ENCODE results near the gene CGN.

The CGN gene

GRCh38 chr1:151478923-151479322 is 32.3 kb upstream of the CGN start:
- no peaks in the 10 kb centered on the region for H3K4me1 ChIP-seq (ENCODE audit: control insufficient read depth, insufficient read depth, low read length)
- no peak overlapping the region for H3K4me3 ChIP-seq (ENCODE audit: low read depth, low read length)
- CTCF ChIA-PET = interaction anchor here (0.7 kb wide), 1 partner anchor 358 kb away, joined by 3 read pairs; no protein-coding TSS in a partner anchor
- TF ChIP-seq ZNF747 (tag by site-specific recombination; IDR thresholded peaks at IDR 0.05) (no peak), ZXDB (tag by site-specific recombination; IDR thresholded peaks at IDR 0.05) (no peak), ZNF121 (tag by site-specific recombination; IDR thresholded peaks at IDR 0.05) (no peak), ZNF248 (tag by site-specific recombination; IDR thresholded peaks at IDR 0.05) (no peak), IKZF3 (tag by site-specific recombination; IDR thresholded peaks at IDR 0.05) (no peak), BCL11A (tag by site-specific recombination; IDR thresholded peaks at IDR 0.05; ENCODE audit: low read depth) (no peak), MEIS1 (CRISPR knock-in tag; IDR thresholded peaks at IDR 0.05; ENCODE audit: borderline replicate concordance) (no peak), ZNF433 (tag by site-specific recombination; IDR thresholded peaks at IDR 0.05; ENCODE audit: low read depth) (no peak), ZBTB48 (tag by site-specific recombination; IDR thresholded peaks at IDR 0.05) (no peak), ZNF26 (tag by site-specific recombination; IDR thresholded peaks at IDR 0.05) (no peak), PRDM10 (tag by site-specific recombination; IDR thresholded peaks at IDR 0.05) (no peak), ZSCAN23 (tag by site-specific recombination; IDR thresholded peaks at IDR 0.05) (no peak), KLF9 (tag by site-specific recombination; IDR thresholded peaks at IDR 0.05; ENCODE audit: low read depth) (no peak), ZFP3 (tag by site-specific recombination; IDR thresholded peaks at IDR 0.05; ENCODE audit: low read depth) (no peak)
- POLR2A ChIA-PET = interaction anchor here (1.3 kb wide), 1 partner anchor 32 kb away, joined by 6 read pairs; the partner anchor contains the start of gene CGN
- no peaks in the 10 kb centered on the region for H3K9me3 ChIP-seq (ENCODE audit: control insufficient read depth, insufficient read depth, low read depth, low read length)
- H3K36me3 ChIP-seq (ENCODE audit: control insufficient read depth in 2 of 2, insufficient read depth in 1 of 2, low read length in 2 of 2) = no peaks in the 10 kb centered on the region
- no peak overlapping the region for H3K27ac ChIP-seq (ENCODE audit: extremely low read depth, low read depth, low read length)

- ChIA-PET POLR2A (interaction anchor here (1.3 kb wide), 1 partner anchor 32 kb away, joined by 6 read pairs; the partner anchor contains the start of gene CGN), CTCF (interaction anchor here (0.6 to 0.7 kb wide), 2 partner anchors 357 to 1438 kb away, joined by 3 read pairs; no protein-coding TSS in a partner anchor)
- no peaks in the 10 kb centered on the region for H3K9me3 ChIP-seq (ENCODE audit: control insufficient read depth, insufficient read depth, low read depth, low read length)
- no peaks in the 10 kb centered on the region for H3K36me3 ChIP-seq (ENCODE audit: control insufficient read depth in 2 of 2, insufficient read depth in 1 of 2, low read length in 2 of 2)
- no peak overlapping the region for H3K4me3 ChIP-seq (ENCODE audit: low read depth, low read length)
- H3K27ac ChIP-seq (ENCODE audit: extremely low read depth, low read depth, low read length) = no peak overlapping the region
- no peaks in the 10 kb centered on the region for H3K4me1 ChIP-seq (ENCODE audit: control insufficient read depth, insufficient read depth, low read length)
- TF ChIP-seq ZNF837 (tag by site-specific recombination; IDR thresholded peaks at IDR 0.05) (no peak), ZNF184 (tag by site-specific recombination; IDR thresholded peaks at IDR 0.05) (no peak), ZNF843 (tag by site-specific recombination; IDR thresholded peaks at IDR 0.05) (no peak), ZNF692 (tag by site-specific recombination; IDR thresholded peaks at IDR 0.05) (no peak), TCF7L2 (IDR thresholded peaks at IDR 0.05; ENCODE audit: borderline replicate concordance, low read depth, low read length) (no peak), RBAK (tag by site-specific recombination; IDR thresholded peaks at IDR 0.05) (no peak), PBX3 (CRISPR knock-in tag; IDR thresholded peaks at IDR 0.05) (no peak), HOXC10 (CRISPR knock-in tag; IDR thresholded peaks at IDR 0.05) (no peak), ZNF133 (tag by site-specific recombination; IDR thresholded peaks at IDR 0.05) (no peak), SCRT2 (tag by site-specific recombination; IDR thresholded peaks at IDR 0.05) (no peak), BCL11B (tag by site-specific recombination; IDR thresholded peaks at IDR 0.05; ENCODE audit: low read depth) (no peak), ZXDB (tag by site-specific recombination; IDR thresholded peaks at IDR 0.05) (no peak), ZNF830 (tag by site-specific recombination; IDR thresholded peaks at IDR 0.05; ENCODE audit: low read depth) (no peak), ZNF677 (tag by site-specific recombination; IDR thresholded peaks at IDR 0.05) (no peak)
These were observed 31.7 kb upstream of the CGN start for GRCh38 chr1:151479462-151479861.

Measured in HEK293 (cell line).